D721Med (cell line): Measurements from ENCODE around the gene CD34.
A peak's percentile ranks its signal among the peaks of the same experiment; 100 is the strongest.

Experiments
- DNase-seq: peaks from one replicate; pipeline ENCODE4 v3.0.0; 2011; ENCODE audit warnings: low spot score; ENCODE audit not compliant: insufficient read length
- FAIRE-seq: peaks from 2 replicates; lab custom pipeline; 2011; peaks lifted over from hg19 to GRCh38; lab: Jason Lieb, UNC
- TF ChIP-seq, protein P1 (sequence below): IDR thresholded peaks from 2 replicates; pipeline ENCODE4 v1.5.1; 2012; ENCODE audit warnings: mild to moderate bottlenecking, control low read depth; ENCODE audit not compliant: insufficient read depth; ENCODE audit errors: missing control alignments

Gene CD34

DNA sequence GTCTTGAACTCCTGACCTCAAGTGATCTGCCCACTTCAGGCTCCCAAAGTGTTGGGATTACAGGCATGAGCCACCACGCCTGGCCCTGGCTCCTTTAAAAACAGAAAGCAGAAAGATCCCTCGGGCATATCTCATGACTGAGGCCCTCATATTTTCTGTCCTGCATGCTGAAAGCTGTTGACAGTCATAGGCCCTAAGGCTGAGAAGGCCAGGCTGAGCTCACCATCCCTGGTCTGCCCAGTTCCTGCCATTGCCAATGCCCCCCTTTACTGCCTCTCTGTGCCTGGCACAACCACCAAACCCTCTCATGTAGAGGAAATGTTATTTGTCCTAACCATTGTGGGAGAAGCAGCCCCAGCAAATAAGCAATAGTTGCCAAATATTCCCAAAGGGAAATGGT is 12.7 kb downstream of the CD34 start:
- DNase-seq (no peak), FAIRE-seq (no peak)
- TF ChIP-seq, protein P1, sequence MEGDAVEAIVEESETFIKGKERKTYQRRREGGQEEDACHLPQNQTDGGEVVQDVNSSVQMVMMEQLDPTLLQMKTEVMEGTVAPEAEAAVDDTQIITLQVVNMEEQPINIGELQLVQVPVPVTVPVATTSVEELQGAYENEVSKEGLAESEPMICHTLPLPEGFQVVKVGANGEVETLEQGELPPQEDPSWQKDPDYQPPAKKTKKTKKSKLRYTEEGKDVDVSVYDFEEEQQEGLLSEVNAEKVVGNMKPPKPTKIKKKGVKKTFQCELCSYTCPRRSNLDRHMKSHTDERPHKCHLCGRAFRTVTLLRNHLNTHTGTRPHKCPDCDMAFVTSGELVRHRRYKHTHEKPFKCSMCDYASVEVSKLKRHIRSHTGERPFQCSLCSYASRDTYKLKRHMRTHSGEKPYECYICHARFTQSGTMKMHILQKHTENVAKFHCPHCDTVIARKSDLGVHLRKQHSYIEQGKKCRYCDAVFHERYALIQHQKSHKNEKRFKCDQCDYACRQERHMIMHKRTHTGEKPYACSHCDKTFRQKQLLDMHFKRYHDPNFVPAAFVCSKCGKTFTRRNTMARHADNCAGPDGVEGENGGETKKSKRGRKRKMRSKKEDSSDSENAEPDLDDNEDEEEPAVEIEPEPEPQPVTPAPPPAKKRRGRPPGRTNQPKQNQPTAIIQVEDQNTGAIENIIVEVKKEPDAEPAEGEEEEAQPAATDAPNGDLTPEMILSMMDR: no peak

- DNase-seq (no peak), FAIRE-seq (no peak)
- TF ChIP-seq, protein P1: peak; percentile 42
These were observed 13.7 kb downstream of the CD34 start for GRCh38 chr1:207897188-207897587.

- DNase-seq: no peak
- FAIRE-seq: no peak
- TF ChIP-seq, protein P1: no peak
These were observed 14.4 kb downstream of the CD34 start for GRCh38 chr1:207896547-207896946.

- TF ChIP-seq, protein P1: no peak
- DNase-seq (no peak), FAIRE-seq (no peak)
These were observed 16.2 kb downstream of the CD34 start for GRCh38 chr1:207894704-207895103.

GRCh38 chr1:207893737-207894582 is 17.0 kb downstream of the CD34 start:
- FAIRE-seq (no peak), DNase-seq (no peak)
- TF ChIP-seq, protein P1: no peak

DNA sequence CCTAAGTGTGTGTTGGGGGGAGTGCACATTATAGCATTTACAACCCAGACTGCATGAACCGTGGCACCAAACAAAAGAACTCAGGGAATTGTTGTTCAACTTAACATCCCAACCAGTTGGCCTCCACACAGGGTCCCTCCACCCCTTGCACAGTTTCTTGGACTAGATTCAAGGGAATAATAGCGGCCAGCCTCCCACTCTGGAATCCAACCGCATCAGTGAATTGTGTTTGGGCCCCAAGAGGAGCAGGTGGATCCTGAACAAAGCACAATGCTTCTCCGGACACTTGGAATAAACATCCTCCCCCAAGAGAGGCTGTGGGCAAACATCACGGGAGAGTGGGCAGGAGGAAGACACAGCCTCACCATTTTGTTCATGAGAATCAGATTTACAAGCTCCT is 18.2 kb downstream of the CD34 start:
- TF ChIP-seq, protein P1: no peak
- no peak for DNase-seq
- FAIRE-seq: no peak

GRCh38 chr1:207891148-207891547 is 19.8 kb downstream of the CD34 start:
- TF ChIP-seq, protein P1: no peak
- FAIRE-seq (no peak), DNase-seq (no peak)
